Measurements from ENCODE around the gene TRAM2. TPM values are rescaled to one million over a fixed set of nuclear protein-coding genes. Genes with fewer than 3 reads are reported as not detected.

Gene TRAM2
- total and polyA plus RNA-seq, 2 donors from 2014 or later, result 4.5 to 20.7 TPM

GRCh38 chr6:52538901-52539354 is 37.9 kb downstream of the TRAM2 start:
- Histone ChIP-seq H3K36me3 (ENCODE audit: control insufficient read depth in 2 of 3, insufficient read depth in 3 of 3, low read length in 3 of 3) (peaks cover 0 to 4% (median 2%) of the 10 kb centered on the region in 3 donors), H3K27ac (ENCODE audit: low read depth in 2 of 2, low read length in 2 of 2) (no peak overlapping the region), H3K27me3 (ENCODE audit: control insufficient read depth, insufficient read depth, low read length) (no peaks in the 10 kb centered on the region), H3K9me3 (ENCODE audit: control insufficient read depth in 2 of 3, insufficient read depth in 1 of 3, low read length in 3 of 3) (no peaks in the 10 kb centered on the region), H3K9ac (ENCODE audit: low read length in 3 of 3) (no peak overlapping the region), H3K4me3 (ENCODE audit: low read length in 3 of 3) (no peak overlapping the region), H3K4me1 (ENCODE audit: control insufficient read depth in 2 of 3, insufficient read depth in 2 of 3, low read depth in 1 of 3, low read length in 3 of 3) (peaks cover 0 to 5% (median 0%) of the 10 kb centered on the region in 3 donors)
- FAIRE-seq (no peak), DNase-seq (no peak)
- intact Hi-C loops (cut with DNase I), result no loop called here
- no peak for TF ChIP-seq CTCF (IDR thresholded peaks at IDR 0.05; ENCODE audit: borderline replicate concordance, extremely low read depth, insufficient read depth)

- no peak overlapping the region for H3K9ac ChIP-seq (ENCODE audit: low read length in 3 of 3)
- peaks cover 0 to 5% (median 0%) of the 10 kb centered on the region in 3 donors for H3K4me1 ChIP-seq (ENCODE audit: control insufficient read depth in 2 of 3, insufficient read depth in 2 of 3, low read depth in 1 of 3, low read length in 3 of 3)
- intact Hi-C loops (cut with DNase I), result no loop called here
- H3K27ac ChIP-seq (ENCODE audit: low read depth in 2 of 2, low read length in 2 of 2), result no peak overlapping the region
- peaks cover 0 to 4% (median 2%) of the 10 kb centered on the region in 3 donors for H3K36me3 ChIP-seq (ENCODE audit: control insufficient read depth in 2 of 3, insufficient read depth in 3 of 3, low read length in 3 of 3)
- H3K27me3 ChIP-seq (ENCODE audit: control insufficient read depth, insufficient read depth, low read length), result no peaks in the 10 kb centered on the region
- no peaks in the 10 kb centered on the region for H3K9me3 ChIP-seq (ENCODE audit: control insufficient read depth in 2 of 3, insufficient read depth in 1 of 3, low read length in 3 of 3)
- no peak overlapping the region for H3K4me3 ChIP-seq (ENCODE audit: low read length in 3 of 3)
- no peak for TF ChIP-seq CTCF (IDR thresholded peaks at IDR 0.05; ENCODE audit: borderline replicate concordance, extremely low read depth, insufficient read depth)
- FAIRE-seq (no peak), DNase-seq (no peak)
Observed at GRCh38 chr6:52538252-52538900, 38.5 kb downstream of the TRAM2 start.

- H3K27me3 ChIP-seq (ENCODE audit: control insufficient read depth, insufficient read depth, low read length), result no peaks in the 10 kb centered on the region
- H3K4me3 ChIP-seq (ENCODE audit: low read length in 3 of 3), result no peak overlapping the region
- H3K9ac ChIP-seq (ENCODE audit: low read length in 3 of 3), result no peak overlapping the region
- DNase-seq (no peak), FAIRE-seq (no peak)
- intact Hi-C loops (cut with DNase I), result no loop called here
- peaks cover 0 to 5% (median 0%) of the 10 kb centered on the region in 3 donors for H3K4me1 ChIP-seq (ENCODE audit: control insufficient read depth in 2 of 3, insufficient read depth in 2 of 3, low read depth in 1 of 3, low read length in 3 of 3)
- H3K36me3 ChIP-seq (ENCODE audit: control insufficient read depth in 2 of 3, insufficient read depth in 3 of 3, low read length in 3 of 3), result peaks cover 0 to 4% (median 2%) of the 10 kb centered on the region in 3 donors
- H3K27ac ChIP-seq (ENCODE audit: low read depth in 2 of 2, low read length in 2 of 2), result no peak overlapping the region
- TF ChIP-seq CTCF (IDR thresholded peaks at IDR 0.05; ENCODE audit: borderline replicate concordance, extremely low read depth, insufficient read depth), result no peak
- no peaks in the 10 kb centered on the region for H3K9me3 ChIP-seq (ENCODE audit: control insufficient read depth in 2 of 3, insufficient read depth in 1 of 3, low read length in 3 of 3)
Observed at GRCh38 chr6:52537001-52537753, 39.7 kb downstream of the TRAM2 start.
